GM19099 (cell line): Measurements from ENCODE around the gene SPTSSA.

Experiments used
- POLR2A ChIP-seq: IDR thresholded peaks from 3 replicates; pipeline ENCODE4 v1.6.1; 2011; ENCODE audit warnings: low read depth; ENCODE audit not compliant: insufficient read length; ENCODE audit errors: extremely low read depth

The SPTSSA gene, protein sequence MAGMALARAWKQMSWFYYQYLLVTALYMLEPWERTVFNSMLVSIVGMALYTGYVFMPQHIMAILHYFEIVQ

DNA sequence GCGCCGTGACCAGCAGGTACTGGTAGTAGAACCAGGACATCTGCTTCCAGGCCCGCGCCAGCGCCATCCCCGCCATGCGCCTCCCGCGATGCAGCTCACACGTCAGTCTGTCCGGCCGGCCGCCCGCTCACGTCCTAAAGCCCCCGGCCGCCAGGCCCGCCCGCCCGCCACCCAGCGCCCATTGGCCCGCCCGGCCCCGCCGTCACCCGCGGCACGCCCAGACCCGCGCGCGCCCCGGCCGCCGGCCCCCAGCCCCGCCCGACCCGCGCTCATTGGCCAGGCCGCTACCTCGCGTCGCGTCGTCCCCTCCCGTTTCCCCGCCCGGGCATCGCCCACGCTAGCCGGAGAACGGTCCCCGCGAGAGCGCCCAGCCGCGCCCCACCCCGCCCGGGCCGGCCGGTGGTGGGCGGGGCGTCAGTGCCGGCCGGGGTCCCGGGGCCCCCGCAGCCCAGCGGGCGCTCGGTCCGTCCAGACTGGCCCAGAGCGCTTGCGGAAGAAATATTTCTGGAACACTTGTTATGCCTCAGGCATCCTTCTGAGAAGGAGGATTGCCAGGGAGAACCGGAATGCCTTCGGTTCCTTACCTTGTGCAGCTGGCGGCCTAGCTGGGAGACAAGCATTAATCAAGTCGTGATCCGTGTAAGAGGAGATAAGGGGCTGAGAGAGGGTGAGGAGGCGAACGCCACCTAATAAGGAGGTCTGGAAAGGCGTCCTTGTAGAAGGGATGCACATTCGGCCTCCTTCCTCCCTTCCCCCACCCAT lies at the start of gene SPTSSA:
Gene SPTSSA, minus strand, starts transcription at position 109 of the 762 bp plus-strand sequence. Its CDS starts 33 bp downstream, at position 76.
- peak; percentile 96 for TF ChIP-seq POLR2A

DNA sequence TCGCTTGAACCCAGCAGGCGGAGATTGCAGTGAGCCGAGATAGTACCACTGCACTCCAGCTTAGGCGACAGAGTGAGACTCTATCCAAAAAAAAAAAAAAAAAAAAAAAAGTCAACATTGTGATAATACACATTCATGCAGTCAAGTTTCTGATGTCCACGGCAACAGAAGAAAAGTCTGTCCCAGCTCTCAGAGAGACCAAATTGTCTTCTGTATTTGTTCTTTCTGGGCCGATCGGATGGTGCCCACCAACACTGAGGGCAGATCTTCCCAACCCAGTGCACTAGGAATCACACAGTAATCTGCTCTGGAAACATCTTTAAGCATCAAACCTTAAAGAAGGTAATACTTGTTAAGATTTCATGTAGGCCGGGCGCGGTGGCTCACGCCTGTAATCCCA lies 45.8 kb upstream of the SPTSSA start:
- TF ChIP-seq POLR2A: no peak

DNA sequence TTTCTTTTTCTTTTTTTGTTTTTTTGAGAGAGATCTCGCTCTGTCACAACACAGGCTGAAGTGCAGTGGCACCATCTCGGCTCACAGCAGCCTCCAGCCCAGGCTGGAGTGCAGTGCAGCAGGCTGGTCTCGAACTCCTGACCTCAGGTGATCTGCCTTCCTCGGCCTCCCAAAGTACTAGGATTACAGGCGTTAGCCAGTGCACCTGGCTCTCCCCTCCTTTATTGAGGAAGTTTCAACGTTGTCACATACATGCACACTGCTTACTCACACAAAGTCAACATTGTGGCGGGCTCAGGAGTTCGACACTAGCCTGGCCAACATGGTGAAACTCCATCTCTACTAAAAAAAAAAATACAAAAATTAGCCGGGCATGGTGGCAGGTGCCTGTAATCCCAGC lies 45.4 kb upstream of the SPTSSA start:
- TF ChIP-seq POLR2A: no peak

DNA sequence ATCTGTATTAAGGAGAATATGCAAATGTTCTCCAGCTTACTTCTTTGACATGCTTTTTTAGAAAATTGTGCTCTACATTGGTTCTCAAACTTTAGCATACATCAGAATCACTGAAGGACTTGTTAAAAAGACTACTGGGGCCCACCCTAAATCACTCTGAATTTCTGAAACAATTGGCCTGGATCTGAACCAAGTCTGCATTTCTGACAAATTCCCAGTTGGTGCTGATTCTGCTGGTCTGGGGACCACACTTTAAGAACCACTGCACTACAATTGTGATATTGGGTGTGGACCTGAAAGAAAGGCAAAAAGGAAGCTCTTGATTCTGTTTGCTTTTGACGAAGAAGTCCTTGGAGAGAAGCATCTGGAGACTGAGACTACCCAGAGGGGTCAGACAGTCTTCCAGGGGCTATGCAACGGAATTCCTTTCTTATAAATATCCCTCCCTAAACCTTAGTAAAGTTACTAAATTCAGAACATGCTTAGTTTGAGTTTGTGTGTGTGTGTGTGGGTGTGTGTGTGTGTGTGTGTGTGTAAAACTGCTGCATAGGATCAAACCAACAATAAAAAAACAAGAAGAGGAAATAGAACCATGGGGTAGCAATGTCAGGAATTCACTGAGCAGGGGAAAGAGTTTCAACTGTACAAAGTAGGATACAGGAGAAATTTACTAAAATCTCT lies 40.6 kb upstream of the SPTSSA start:
- TF ChIP-seq POLR2A: no peak

DNA sequence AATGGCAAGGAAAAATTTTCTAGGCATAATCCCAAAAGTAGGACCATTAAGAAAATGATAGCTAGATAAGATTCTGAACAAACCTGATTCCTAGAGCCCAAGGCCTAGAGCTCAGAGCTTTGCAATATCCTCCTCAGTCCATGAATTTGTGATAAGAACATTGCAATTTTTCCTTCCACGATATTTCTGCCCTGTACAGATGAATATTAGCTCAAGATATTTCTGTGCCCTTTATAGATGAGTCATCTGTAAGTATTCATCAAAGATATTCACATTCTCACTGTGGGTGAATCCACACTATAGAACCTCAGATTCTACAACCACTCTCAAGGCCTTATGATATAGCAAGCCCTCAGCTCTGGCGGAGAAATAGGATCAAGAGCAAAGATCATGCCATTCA lies 40.0 kb upstream of the SPTSSA start:
- TF ChIP-seq POLR2A: no peak

DNA sequence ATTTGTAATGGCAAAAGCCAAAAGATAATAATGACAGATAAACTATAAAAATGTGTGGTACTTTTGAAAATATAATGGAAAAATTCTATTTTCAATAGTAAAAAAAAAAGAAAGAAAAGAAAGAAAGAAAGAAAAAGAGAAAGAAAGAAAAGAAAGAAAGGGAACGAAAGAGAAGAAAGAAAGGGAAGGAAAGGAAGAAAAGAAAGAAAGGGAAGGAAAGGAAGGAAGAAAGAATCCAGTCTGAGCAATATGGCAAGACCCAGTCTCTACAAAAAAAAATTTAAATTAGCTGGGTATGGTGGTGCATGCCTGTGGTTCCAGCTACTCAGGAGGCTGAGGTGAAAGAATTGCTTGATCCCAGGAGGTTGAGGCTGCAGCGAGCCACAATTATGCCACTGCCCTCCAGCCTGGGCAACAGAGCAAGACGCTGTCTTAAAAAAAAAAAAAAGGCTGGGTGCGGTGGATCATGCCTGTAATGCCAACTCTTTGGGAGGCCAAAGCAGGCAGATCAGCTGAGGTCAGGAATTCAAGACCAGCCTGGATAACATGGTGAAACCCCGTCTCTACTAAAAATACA lies 39.1 kb upstream of the SPTSSA start:
- no peak for TF ChIP-seq POLR2A

GRCh38 chr14:34498684-34499412 lies 36.8 kb upstream of the SPTSSA start:
- TF ChIP-seq POLR2A: no peak

DNA sequence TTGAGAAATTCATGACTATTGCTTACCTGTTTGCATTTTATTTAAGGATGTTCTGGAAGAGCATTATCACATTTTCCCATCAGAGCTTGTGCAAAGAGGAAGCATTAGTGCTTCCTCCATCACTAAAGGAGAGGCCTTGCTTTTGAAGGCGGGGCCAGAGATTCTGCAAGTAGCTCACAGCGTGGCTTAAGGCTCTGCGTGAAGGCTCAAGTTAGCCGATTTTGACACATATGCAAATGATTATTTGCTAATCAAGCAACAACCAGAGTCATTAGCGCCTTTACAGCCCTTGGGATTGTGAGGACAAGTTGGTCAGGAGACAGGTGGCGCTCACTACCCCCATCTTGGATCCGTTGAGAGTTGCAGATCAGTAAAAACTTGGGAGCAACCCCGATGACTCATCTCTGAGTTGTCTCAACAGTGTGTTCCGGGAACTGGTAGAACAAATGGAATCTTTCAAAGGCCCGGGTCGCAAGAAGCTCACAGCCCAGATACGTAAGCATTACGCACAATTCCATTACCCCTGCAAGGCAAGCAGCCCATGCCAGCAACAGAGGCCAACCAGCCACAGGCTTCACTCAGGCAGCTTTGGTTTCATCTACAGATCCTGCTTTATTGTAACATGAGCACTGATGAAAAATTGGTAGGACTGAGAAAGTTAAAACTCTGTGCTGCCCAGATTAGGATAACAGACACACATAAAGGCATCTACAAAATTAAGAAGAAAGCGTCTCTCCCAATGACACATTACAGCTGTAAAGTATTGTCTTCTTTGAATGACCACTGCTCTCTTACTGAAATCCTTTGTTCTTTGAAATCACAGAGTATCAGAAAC lies 34.9 kb upstream of the SPTSSA start:
- TF ChIP-seq POLR2A: no peak

DNA sequence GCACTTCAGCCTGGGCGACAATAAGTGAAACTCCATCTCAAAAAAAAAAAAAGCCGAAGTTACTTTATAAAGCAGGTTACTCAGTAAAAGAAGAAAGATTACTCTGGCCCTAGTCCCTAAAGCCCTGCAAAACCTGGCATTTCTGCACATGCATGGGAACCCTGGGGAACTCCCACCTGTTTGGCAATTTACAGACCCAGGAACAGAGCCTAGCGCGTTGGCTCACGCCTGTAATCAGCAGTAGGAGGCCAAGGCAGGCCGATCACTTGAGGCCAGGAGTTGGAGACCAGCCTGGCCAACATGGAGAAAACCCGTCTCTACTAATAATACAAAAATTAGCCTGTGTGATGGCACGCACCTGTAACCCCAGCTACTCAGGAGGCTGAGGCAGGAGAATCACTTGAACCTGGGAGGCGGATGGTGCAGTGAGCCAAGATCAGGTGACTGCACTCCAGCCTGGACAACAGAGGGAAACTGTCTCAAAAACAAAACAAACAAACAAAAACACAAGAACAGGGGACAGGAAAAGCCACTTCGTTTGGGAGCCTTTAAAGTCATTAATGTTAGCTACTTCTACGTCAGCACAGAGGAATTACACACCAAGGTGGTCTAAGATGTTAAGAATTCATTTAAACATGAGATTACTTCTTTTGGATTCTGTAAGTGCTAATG lies 34.1 kb upstream of the SPTSSA start:
- no peak for TF ChIP-seq POLR2A

DNA sequence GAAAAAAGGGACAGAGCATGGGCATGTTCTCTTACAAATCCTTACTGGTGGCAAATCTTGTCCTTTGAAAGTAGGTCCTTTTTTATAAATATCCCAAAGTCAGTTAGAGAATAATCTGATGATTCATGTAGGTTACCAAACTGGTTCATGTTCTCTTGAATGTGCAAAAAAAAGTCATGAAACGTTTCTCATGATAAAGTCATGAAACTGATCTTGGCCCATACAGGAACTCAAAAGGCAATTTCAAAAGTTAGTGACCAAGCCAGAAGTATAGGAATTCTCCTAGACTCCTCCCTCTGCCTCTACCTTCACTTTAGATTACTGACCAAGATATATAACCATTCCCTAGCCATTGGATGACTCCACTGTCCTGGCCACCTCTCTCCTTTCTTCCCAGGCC lies 27.3 kb upstream of the SPTSSA start:
- no peak for TF ChIP-seq POLR2A

DNA sequence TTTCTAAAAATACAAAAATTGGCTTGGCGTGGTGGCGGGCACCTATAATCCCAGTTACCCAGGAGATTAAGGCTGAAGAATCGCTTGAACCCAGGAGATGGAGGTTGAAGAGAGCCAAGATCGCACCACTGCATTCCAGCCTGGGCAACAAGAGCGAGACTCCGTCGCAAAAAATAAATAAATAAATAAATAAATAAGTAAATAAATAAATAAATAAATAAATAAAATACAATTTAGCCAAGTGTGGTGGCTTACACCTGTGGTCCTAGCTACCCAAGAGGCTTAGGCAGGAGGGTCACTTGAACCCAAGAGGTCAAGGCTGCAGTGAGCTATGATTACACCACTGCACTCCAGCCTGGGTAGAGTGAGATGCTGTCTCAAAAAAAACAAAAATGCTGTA lies 26.5 kb upstream of the SPTSSA start:
- no peak for TF ChIP-seq POLR2A

DNA sequence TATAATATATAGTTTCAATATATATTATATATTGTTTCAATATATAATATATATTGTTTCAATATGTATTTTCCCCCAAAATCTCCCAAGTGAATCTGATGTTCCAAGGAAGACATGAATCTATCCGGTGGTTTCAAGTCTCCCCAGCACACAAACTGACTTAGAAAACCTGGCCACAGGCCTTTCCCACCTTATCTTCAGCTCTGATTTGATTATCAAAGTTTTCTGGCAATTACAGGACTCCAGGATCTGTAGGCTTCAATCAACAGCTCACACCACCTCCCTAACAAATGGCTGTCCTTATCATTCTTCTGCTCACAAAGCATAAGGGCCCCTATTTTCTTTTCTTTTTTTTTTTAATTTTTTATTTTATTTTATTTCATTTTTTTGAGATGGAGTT lies 22.7 kb upstream of the SPTSSA start:
- TF ChIP-seq POLR2A: no peak

DNA sequence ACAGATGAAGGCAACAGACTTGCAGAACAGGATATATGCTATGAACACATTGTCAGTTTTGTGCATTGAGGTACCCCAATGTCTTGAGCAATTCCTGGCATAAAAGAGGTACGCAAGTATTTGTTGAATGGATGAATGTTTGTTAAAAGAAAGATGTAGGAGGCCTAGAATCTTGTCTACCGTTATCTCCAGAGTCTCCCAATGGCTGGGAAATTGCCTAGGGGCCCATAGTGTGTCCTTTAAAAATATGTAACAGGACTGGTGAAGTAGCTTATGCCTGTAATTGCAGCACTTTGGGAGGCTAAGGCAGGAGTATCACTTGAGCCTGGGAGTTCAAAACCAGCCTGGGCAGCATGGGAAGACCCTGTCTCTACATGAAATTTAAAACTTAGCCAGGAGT lies 20.4 kb upstream of the SPTSSA start:
- no peak for TF ChIP-seq POLR2A

DNA sequence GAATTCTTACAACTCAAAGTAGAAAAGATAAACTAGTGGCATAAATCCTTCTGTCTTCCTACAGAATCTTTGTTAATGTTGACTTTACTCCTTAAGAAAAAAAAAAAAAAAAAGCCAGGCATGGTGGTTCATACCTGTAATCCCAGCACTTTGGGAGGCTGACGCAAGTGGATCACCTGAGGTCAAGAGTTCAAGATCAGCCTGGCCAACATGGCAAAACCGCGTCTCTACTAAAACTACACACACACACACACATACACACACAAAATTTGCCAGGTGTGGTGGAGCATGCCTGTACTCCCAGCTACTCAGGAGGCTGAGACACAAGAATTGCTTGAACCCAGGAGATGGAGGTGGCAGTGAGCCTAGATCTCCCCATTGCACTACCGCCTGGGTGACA lies 17.7 kb upstream of the SPTSSA start:
- TF ChIP-seq POLR2A: no peak
